NT2/D1 (cell line): Measurements from ENCODE around the gene SCNN1B.

ENCODE experiments used
- DNase-seq: peaks from one replicate; pipeline ENCODE4 v3.0.0-alpha.2; 2011; ENCODE audit warnings: low read depth, low spot score
- H3K27me3 ChIP-seq: 2 replicates; pipeline ENCODE4 v1.6.0; 2011; ENCODE audit warnings: mild to moderate bottlenecking; ENCODE audit not compliant: insufficient read length, insufficient read depth
- H3K36me3 ChIP-seq: 2 replicates; pipeline ENCODE4 v1.6.1; 2011; ENCODE audit warnings: mild to moderate bottlenecking, low read length, mixed read lengths; ENCODE audit not compliant: insufficient read depth, insufficient read length
- H3K4me1 ChIP-seq: 2 replicates; pipeline ENCODE4 v1.5.1; 2011; ENCODE audit not compliant: insufficient read depth, insufficient read length
- H3K4me3 ChIP-seq: 2 replicates; pipeline ENCODE4 v1.5.1; 2011; ENCODE audit warnings: low read depth; ENCODE audit not compliant: insufficient read length
- H3K9ac ChIP-seq: 2 replicates; pipeline ENCODE4 v1.6.0; 2011; ENCODE audit warnings: low read depth; ENCODE audit not compliant: insufficient read length
- H3K9me3 ChIP-seq: 2 replicates; pipeline ENCODE4 v1.5.1; 2011; ENCODE audit warnings: mild to moderate bottlenecking, low read length; ENCODE audit not compliant: insufficient read depth
- SUZ12 ChIP-seq: IDR thresholded peaks from 2 replicates; pipeline ENCODE4 v1.6.1; 2011; ENCODE audit not compliant: insufficient read length, insufficient read depth; ENCODE audit errors: extremely low read depth
- YY1 ChIP-seq: IDR thresholded peaks from 2 replicates; pipeline ENCODE4 v1.6.1; 2011; ENCODE audit not compliant: insufficient read length, insufficient read depth
- ZNF274 ChIP-seq: IDR thresholded peaks from 2 replicates; pipeline ENCODE4 v1.6.1; 2011; ENCODE audit warnings: mild to moderate bottlenecking, low read depth, low read length

Gene SCNN1B

DNA sequence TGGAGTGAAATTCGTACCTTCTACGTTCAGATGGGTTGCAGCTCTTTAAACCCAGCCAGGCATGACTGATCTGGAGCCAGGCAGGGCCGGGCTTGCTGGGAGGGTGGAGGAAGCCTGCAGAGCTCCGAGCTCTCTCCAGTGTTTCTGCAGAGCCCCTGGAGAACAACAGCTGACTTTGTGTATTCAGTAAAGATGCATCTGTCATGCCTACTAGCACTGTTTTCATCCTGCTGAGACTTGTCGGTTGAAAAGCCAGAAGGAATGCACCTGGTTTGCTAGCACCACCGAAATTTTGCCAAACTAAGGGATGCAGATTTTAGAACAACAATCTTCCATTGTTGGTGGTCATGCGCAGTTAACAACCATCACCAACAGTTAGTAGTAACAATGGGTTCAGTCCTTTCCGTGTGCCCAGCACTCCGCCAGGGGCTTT lies 22.4 kb upstream of the SCNN1B start:
- H3K9me3 ChIP-seq, result no peaks in the 10 kb centered on the region
- H3K9ac ChIP-seq, result no peak overlapping the region
- no peaks in the 10 kb centered on the region for H3K27me3 ChIP-seq
- H3K4me1 ChIP-seq, result peaks cover 2% of the 10 kb centered on the region
- DNase-seq, result peak; percentile 78
- no peak overlapping the region for H3K4me3 ChIP-seq
- TF ChIP-seq YY1 (no peak), SUZ12 (no peak), ZNF274 (no peak)
- H3K36me3 ChIP-seq, result no peaks in the 10 kb centered on the region

- Histone ChIP-seq H3K9ac (no peak overlapping the region), H3K4me1 (peaks cover 2% of the 10 kb centered on the region), H3K9me3 (no peaks in the 10 kb centered on the region), H3K36me3 (no peaks in the 10 kb centered on the region), H3K4me3 (no peak overlapping the region), H3K27me3 (no peaks in the 10 kb centered on the region)
- TF ChIP-seq SUZ12 (no peak), ZNF274 (no peak), YY1 (no peak)
- DNase-seq, result no peak
Observed at GRCh38 chr16:23280483-23280967, 21.6 kb upstream of the SCNN1B start.

- DNase-seq, result peak; percentile 16
- TF ChIP-seq YY1 (no peak), ZNF274 (no peak), SUZ12 (no peak)
- Histone ChIP-seq H3K9ac (no peak overlapping the region), H3K9me3 (no peaks in the 10 kb centered on the region), H3K4me3 (no peak overlapping the region), H3K27me3 (no peaks in the 10 kb centered on the region), H3K36me3 (no peaks in the 10 kb centered on the region), H3K4me1 (peaks cover 2% of the 10 kb centered on the region)
Observed at GRCh38 chr16:23282568-23282967, 19.5 kb upstream of the SCNN1B start.

GRCh38 chr16:23283571-23283970 lies 18.5 kb upstream of the SCNN1B start:
- TF ChIP-seq ZNF274, result no peak
- TF ChIP-seq SUZ12, result no peak
- no peak for TF ChIP-seq YY1
- Histone ChIP-seq H3K27me3 (no peaks in the 10 kb centered on the region), H3K9me3 (no peaks in the 10 kb centered on the region), H3K9ac (no peak overlapping the region), H3K4me3 (no peak overlapping the region), H3K4me1 (peaks cover 2% of the 10 kb centered on the region), H3K36me3 (no peaks in the 10 kb centered on the region)
- no peak for DNase-seq

DNA sequence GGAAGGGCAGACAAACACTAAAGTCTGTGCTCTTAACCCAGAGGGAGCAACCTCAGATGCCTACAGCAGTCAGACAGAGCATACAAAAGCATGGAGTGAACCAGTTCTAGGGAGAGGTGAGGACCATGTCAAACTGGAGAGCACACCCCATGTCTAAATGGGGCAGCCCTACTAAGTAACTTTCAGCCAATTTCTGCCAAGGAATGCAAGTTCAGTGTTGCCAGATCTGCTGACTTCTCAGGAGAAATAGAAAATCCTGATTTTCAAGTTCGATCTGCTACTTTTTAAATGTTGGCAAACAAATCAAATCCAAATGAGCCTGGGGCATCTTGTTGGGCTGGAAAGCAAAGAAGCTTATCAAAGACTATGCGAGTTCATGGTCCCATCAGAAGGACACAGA lies 17.5 kb upstream of the SCNN1B start:
- Histone ChIP-seq H3K9ac (no peak overlapping the region), H3K27me3 (no peaks in the 10 kb centered on the region), H3K4me1 (peaks cover 2% of the 10 kb centered on the region), H3K36me3 (no peaks in the 10 kb centered on the region), H3K4me3 (no peak overlapping the region), H3K9me3 (no peaks in the 10 kb centered on the region)
- TF ChIP-seq SUZ12 (no peak), YY1 (no peak), ZNF274 (no peak)
- no peak for DNase-seq

DNA sequence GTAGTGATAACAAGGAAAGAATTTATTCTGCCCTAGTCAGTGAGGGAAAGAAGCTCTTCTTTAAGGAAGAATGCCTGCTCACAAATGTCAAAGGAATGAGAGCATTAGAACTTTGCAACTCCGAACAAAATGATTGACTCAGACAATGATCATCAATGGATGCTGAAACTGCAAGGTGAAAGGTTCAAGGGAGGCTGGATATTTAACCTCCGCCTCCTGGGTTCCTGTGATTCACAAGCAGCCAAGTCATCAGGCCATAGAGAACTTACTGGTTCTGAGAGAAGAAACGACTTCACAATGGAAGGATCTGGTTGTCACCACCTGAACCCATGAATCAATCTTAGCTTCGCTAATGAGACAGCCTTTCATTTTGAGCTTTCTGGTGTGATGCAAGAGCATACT lies 16.0 kb upstream of the SCNN1B start:
- H3K9me3 ChIP-seq, result no peaks in the 10 kb centered on the region
- no peaks in the 10 kb centered on the region for H3K27me3 ChIP-seq
- H3K36me3 ChIP-seq, result no peaks in the 10 kb centered on the region
- H3K9ac ChIP-seq, result no peak overlapping the region
- TF ChIP-seq ZNF274, result no peak
- no peak for TF ChIP-seq YY1
- no peak for TF ChIP-seq SUZ12
- no peaks in the 10 kb centered on the region for H3K4me1 ChIP-seq
- no peak overlapping the region for H3K4me3 ChIP-seq
- DNase-seq, result no peak

DNA sequence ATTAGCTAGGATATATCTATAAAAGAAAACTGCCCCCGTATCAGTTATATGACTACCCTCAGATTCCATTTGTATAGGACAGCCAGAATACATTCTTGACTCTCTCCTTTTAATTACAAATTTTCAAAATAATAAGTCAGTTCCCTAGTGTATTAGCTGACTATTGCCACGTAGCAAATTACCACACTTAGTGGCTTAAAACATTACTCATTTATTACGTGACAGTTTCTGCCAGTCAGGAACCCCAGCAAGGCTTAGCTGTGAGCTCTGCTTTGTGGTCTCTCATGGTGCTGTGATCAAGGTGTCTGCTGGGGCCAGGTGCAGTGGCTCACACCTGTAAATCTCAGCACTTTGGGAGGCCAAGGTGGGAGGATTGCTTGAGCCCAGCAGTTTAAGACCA lies 13.9 kb upstream of the SCNN1B start:
- no peak for TF ChIP-seq SUZ12
- TF ChIP-seq YY1, result no peak
- TF ChIP-seq ZNF274, result no peak
- DNase-seq, result no peak
- H3K4me1 ChIP-seq, result no peaks in the 10 kb centered on the region
- no peak overlapping the region for H3K4me3 ChIP-seq
- H3K36me3 ChIP-seq, result no peaks in the 10 kb centered on the region
- no peaks in the 10 kb centered on the region for H3K9me3 ChIP-seq
- H3K27me3 ChIP-seq, result no peaks in the 10 kb centered on the region
- no peak overlapping the region for H3K9ac ChIP-seq
